B cell (primary cell): ENCODE measurements around the gene BNC2. TPM values are rescaled to one million over a fixed set of nuclear protein-coding genes. Genes with fewer than 3 reads are reported as not detected.

Source experiments
- ATAC-seq: fragments of 200-7000 bp; cut with Tn5 transposase; one replicate; pipeline ENCODE4 v1.10.0; 2021; ENCODE audit warnings: low read depth, mild to moderate bottlenecking, moderate number of reproducible peaks, moderate library complexity
- CTCF ChIA-PET: fragments of 350-600 bp; sonication (Branson Sonifier 250); formaldehyde crosslinking; loops from one replicate; lab custom pipeline; 2021; ENCODE audit warnings: antibody characterized with exemption, inconsistent platforms; lab: Charles Lee
- POLR2A ChIA-PET: fragments of 350-600 bp; sonication (Branson Sonifier 250); formaldehyde crosslinking; loops from one replicate; lab custom pipeline; 2021; ENCODE audit warnings: antibody characterized with exemption; lab: Charles Lee
- DNase-seq: peaks from one replicate; pipeline ENCODE4 v3.0.0; 2013
- H2AFZ ChIP-seq: 2 replicates; pipeline ENCODE4 v1.6.1; 2012; ENCODE audit warnings: mild to moderate bottlenecking, low read depth, low read length; ENCODE audit not compliant: insufficient read depth, poor library complexity, severe bottlenecking
- H3K27ac ChIP-seq, 2 donors: 1 replicate in 1 of 2; 2 replicates in 1 of 2; pipeline ENCODE4 v1.5.1; 2012 to 2013; ENCODE audit warnings: low read length in 2 of 2, mild to moderate bottlenecking in 2 of 2, moderate library complexity in 1 of 2
- H3K27me3 ChIP-seq, 4 experiments: fragments of 200-600 bp in 1 of 4; sonication (generic) in 1 of 4; replicated peaks in 1 of 4; 1 replicate in 2 of 4; 2 replicates in 2 of 4; pipeline versions ENCODE4 v1.6.1 to v1.7.0; 2013 to 2016; ENCODE audit warnings: low read length in 3 of 4, mild to moderate bottlenecking in 2 of 4, mixed read lengths in 1 of 4, moderate library complexity in 1 of 4; ENCODE audit not compliant: insufficient read depth in 4 of 4, control insufficient read depth in 3 of 4; ENCODE audit errors: control extremely low read depth in 1 of 4
- H3K36me3 ChIP-seq, 2 experiments: replicated peaks in 1 of 2; 1 replicate in 1 of 2; 2 replicates in 1 of 2; pipeline versions ENCODE4 v1.6.1 to v1.7.1; 2013; ENCODE audit warnings: low read length in 1 of 2; ENCODE audit not compliant: insufficient read depth in 2 of 2, control insufficient read depth in 1 of 2; ENCODE audit errors: control extremely low read depth in 1 of 2, extremely low read depth in 1 of 2
- H3K4me1 ChIP-seq, 2 donors: fragments of 200-600 bp in 1 of 2; sonication (generic) in 1 of 2; 1 replicate in 1 of 2; 2 replicates in 1 of 2; pipeline versions ENCODE4 v1.5.1 to v1.6.1; 2013 to 2017; ENCODE audit warnings: low read length in 2 of 2; ENCODE audit not compliant: control insufficient read depth in 2 of 2, insufficient read depth in 2 of 2
- H3K4me2 ChIP-seq: replicated peaks from 2 replicates; pipeline ENCODE3; 2012; ENCODE audit warnings: mild to moderate bottlenecking, low read depth, low read length; ENCODE audit not compliant: poor library complexity, severe bottlenecking
- H3K4me3 ChIP-seq, 5 experiments: fragments of 200-600 bp in 1 of 5; sonication (generic) in 1 of 5; 1 replicate in 3 of 5; 2 replicates in 2 of 5; pipeline versions ENCODE4 v1.5.1 to v1.7.0; 2011 to 2016; ENCODE audit warnings: low read length in 4 of 5, mild to moderate bottlenecking in 4 of 5, low read depth in 2 of 5, control low read depth in 1 of 5, moderate library complexity in 1 of 5; ENCODE audit not compliant: insufficient read depth in 1 of 5; ENCODE audit errors: control extremely low read depth in 1 of 5, extremely low read depth in 1 of 5
- H3K79me2 ChIP-seq: fragments of 200-600 bp; sonication (generic); one replicate; pipeline ENCODE4 v1.6.0; 2016; ENCODE audit warnings: low read length; ENCODE audit not compliant: control insufficient read depth, insufficient read depth
- H3K9ac ChIP-seq: fragments of 200-600 bp; sonication (generic); 2 replicates; pipeline ENCODE4 v1.6.1; 2017; ENCODE audit warnings: mild to moderate bottlenecking, low read length, moderate library complexity
- H3K9me3 ChIP-seq, 3 donors: one replicate each; pipeline versions ENCODE4 v1.6.1 to v1.7.1; 2013; ENCODE audit warnings: low read length in 2 of 3; ENCODE audit not compliant: control insufficient read depth in 2 of 3, insufficient read depth in 1 of 3; ENCODE audit errors: control extremely low read depth in 1 of 3
- H4K20me1 ChIP-seq: 2 replicates; pipeline ENCODE4 v1.6.0; 2012; ENCODE audit warnings: mild to moderate bottlenecking, low read length; ENCODE audit not compliant: insufficient read depth, control insufficient read depth, poor library complexity, severe bottlenecking
- H3K27ac Mint-ChIP-seq: one replicate; pipeline ENCODE4 v1.8.0; 2021; ENCODE audit warnings: mixed read lengths
- H3K27me3 Mint-ChIP-seq: one replicate; pipeline ENCODE4 v1.8.0; 2021; ENCODE audit warnings: mixed read lengths
- H3K4me1 Mint-ChIP-seq: one replicate; pipeline ENCODE4 v1.8.0; 2021; ENCODE audit warnings: mixed read lengths
- H3K4me3 Mint-ChIP-seq: one replicate; pipeline ENCODE4 v1.8.0; 2021; ENCODE audit warnings: mixed read lengths
- H3K9me3 Mint-ChIP-seq: one replicate; pipeline ENCODE4 v1.8.0; 2022; ENCODE audit warnings: mixed read lengths; ENCODE audit not compliant: insufficient read depth
- EZH2 ChIP-seq: IDR thresholded peaks from 2 replicates; pipeline ENCODE4 v1.6.1; 2012; ENCODE audit warnings: borderline replicate concordance, low read depth, mild to moderate bottlenecking, moderate library complexity, low read length; ENCODE audit not compliant: insufficient read depth, poor library complexity, severe bottlenecking
- WGBS: methylation state at CpG from one replicate; pipeline ENCODE4 v1.1.5; 2013; ENCODE audit warnings: missing lambda C conversion rate; ENCODE audit not compliant: insufficient coverage; 5-methylcytosine and 5-hydroxymethylcytosine counted together
- intact Hi-C: fragments of 100-400 bp; cut with micrococcal nuclease; formaldehyde crosslinking; loops from one replicate; pipeline ENCODE4 v1.10.0; 2022
- polyA plus RNA-seq: library from polyadenylated mRNA; depleted of rRNA; stranded (reverse); fragments of >200 nt; gene quantifications from 2 replicates; pipeline ENCODE4 v1.2.3, GENCODE V29; 2012
- total RNA-seq, 2 donors: library from RNA; stranded (reverse); fragments of 120-200 nt in 1 of 2; gene quantifications; 1 replicate in 1 of 2; 2 replicates in 1 of 2; pipeline versions ENCODE4 v1.2.3 to v1.2.4, GENCODE V29; 2013 to 2022
- TF ChIP-seq, protein P1 (sequence below): fragments of 200-600 bp; IDR thresholded peaks from one replicate; pipeline ENCODE4 v1.8.0; 2022; ENCODE audit warnings: antibody characterized with exemption, mild to moderate bottlenecking

Gene BNC2
- total and polyA plus RNA-seq, 2 donors (not counting 1 experiment from before 2014, with no cell fraction given): 0.01 TPM; not detected in 1

DNA sequence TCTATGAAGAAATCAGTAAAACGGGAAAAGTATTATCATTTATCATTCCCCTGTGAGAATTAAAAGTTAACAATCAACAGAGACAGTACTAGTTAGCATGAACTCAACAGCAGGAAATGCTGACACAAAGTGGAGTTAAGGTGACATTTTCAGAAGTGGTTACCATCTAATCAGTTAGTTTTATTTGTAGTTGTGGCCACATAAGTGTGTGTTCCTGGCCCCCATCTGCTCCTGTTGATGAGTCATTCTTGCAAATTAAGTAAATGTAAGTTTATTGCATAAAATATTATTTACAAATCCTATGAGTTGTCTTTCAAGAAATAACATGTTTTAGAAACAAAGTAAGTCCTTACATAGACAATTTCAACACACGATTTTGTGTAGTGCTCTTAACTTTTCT lies 8.9 kb upstream of the BNC2 start:
- peaks cover 0 to 21% (median 0%) of the 10 kb centered on the region in 3 donors for H3K9me3 ChIP-seq
- H3K4me1 Mint-ChIP-seq: no peaks in the 10 kb centered on the region
- intact Hi-C loops: no loop called here
- H3K4me1 ChIP-seq: no peaks in the 10 kb centered on the region
- H3K4me3 Mint-ChIP-seq: no peak overlapping the region
- no peak for ATAC-seq
- H2AFZ ChIP-seq: no peak overlapping the region
- no peak overlapping the region for H3K4me3 ChIP-seq
- no peaks in the 10 kb centered on the region for H3K79me2 ChIP-seq
- no peak overlapping the region for H3K4me2 ChIP-seq
- no peak for DNase-seq
- H3K27ac ChIP-seq: no peak overlapping the region
- H3K36me3 ChIP-seq: no peaks in the 10 kb centered on the region
- H4K20me1 ChIP-seq: no peaks in the 10 kb centered on the region
- no peak for TF ChIP-seq EZH2
- TF ChIP-seq, protein P1, sequence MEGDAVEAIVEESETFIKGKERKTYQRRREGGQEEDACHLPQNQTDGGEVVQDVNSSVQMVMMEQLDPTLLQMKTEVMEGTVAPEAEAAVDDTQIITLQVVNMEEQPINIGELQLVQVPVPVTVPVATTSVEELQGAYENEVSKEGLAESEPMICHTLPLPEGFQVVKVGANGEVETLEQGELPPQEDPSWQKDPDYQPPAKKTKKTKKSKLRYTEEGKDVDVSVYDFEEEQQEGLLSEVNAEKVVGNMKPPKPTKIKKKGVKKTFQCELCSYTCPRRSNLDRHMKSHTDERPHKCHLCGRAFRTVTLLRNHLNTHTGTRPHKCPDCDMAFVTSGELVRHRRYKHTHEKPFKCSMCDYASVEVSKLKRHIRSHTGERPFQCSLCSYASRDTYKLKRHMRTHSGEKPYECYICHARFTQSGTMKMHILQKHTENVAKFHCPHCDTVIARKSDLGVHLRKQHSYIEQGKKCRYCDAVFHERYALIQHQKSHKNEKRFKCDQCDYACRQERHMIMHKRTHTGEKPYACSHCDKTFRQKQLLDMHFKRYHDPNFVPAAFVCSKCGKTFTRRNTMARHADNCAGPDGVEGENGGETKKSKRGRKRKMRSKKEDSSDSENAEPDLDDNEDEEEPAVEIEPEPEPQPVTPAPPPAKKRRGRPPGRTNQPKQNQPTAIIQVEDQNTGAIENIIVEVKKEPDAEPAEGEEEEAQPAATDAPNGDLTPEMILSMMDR: no peak
- CTCF ChIA-PET: no interaction called here
- POLR2A ChIA-PET: no interaction called here
- H3K9ac ChIP-seq: no peak overlapping the region
- WGBS: no CpG with 5 or more reads among the region's 2 CpGs
- no peak overlapping the region for H3K27ac Mint-ChIP-seq
- H3K27me3 Mint-ChIP-seq: no peaks in the 10 kb centered on the region
- H3K9me3 Mint-ChIP-seq: peaks cover 4% of the 10 kb centered on the region
- no peaks in the 10 kb centered on the region for H3K27me3 ChIP-seq

DNA sequence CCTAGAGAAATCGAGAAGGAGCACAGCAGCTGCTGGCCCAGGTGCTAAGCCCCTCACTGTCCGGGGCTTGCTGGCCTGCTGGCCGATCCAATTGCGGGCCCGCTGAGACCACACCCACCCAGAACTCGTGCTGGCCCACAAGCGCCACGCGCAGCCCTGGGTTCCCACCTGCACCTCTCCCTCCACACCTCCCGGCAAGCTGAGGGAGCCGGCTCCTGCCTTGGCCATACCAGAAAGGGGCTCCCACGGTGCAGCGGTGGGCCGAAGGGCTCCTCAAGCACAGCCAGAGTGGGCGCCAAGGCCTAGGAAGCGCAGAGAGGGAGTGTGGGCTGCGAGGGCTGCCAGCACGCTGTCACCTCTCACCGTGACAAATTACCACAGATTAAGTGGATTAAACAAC lies 6.8 kb upstream of the BNC2 start:
- Mint-ChIP-seq H3K27ac (no peak overlapping the region), H3K4me1 (no peaks in the 10 kb centered on the region), H3K9me3 (peaks cover 4% of the 10 kb centered on the region), H3K4me3 (no peak overlapping the region), H3K27me3 (peaks cover 12% of the 10 kb centered on the region)
- POLR2A ChIA-PET: no interaction called here
- no peak overlapping the region for H3K9ac ChIP-seq
- DNase-seq: no peak
- no peaks in the 10 kb centered on the region for H4K20me1 ChIP-seq
- H3K27ac ChIP-seq: no peak overlapping the region
- intact Hi-C loops: no loop called here
- WGBS: 87% methylated on average over 15 of the region's 19 CpGs
- H3K79me2 ChIP-seq: no peaks in the 10 kb centered on the region
- no peaks in the 10 kb centered on the region for H3K4me1 ChIP-seq
- ATAC-seq: no peak
- H3K4me3 ChIP-seq: no peak overlapping the region
- CTCF ChIA-PET: no interaction called here
- H3K36me3 ChIP-seq: no peaks in the 10 kb centered on the region
- H3K9me3 ChIP-seq: peaks cover 0 to 19% (median 0%) of the 10 kb centered on the region in 3 donors
- H3K4me2 ChIP-seq: no peak overlapping the region
- H2AFZ ChIP-seq: no peak overlapping the region
- peaks cover 0 to under 1% (median 0%) of the 10 kb centered on the region in 4 experiments for H3K27me3 ChIP-seq
- TF ChIP-seq, protein P1: no peak
- no peak for TF ChIP-seq EZH2
